Stimulated activated CD4-positive, alpha-beta T cell treated with anti-CD3 and anti-CD28 coated beads, Interleukin-15, amount 100 ng/mL, for 48 hours (primary cell): Measurements from ENCODE around the gene CNTNAP4.

Experiments used
- DNase-seq, 2 donors: peaks; one replicate each; pipeline ENCODE4 v3.0.0-alpha.2; 2020; ENCODE audit warnings: low read depth in 2 of 2

The CNTNAP4 gene

DNA sequence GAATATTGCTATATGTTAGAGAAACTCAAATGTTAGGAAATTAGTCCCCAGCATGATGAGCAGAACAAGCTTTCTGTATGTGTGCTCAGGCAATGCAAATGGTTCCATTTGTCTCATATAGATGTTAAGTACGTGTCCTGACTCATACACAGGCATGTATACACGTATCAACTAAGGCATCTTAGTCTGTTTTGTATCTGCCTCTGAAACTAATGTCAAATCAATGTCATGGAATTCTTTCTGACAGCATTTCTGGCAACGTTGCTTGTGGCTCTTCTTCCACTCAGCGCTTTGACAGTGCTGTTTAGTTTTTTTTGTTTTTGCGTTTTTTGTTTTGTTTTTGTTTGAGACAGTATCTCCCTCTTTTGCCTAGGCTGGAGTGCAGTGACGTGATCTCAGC, 111.9 kb downstream of the CNTNAP4 start:
- DNase-seq = no peak

DNA sequence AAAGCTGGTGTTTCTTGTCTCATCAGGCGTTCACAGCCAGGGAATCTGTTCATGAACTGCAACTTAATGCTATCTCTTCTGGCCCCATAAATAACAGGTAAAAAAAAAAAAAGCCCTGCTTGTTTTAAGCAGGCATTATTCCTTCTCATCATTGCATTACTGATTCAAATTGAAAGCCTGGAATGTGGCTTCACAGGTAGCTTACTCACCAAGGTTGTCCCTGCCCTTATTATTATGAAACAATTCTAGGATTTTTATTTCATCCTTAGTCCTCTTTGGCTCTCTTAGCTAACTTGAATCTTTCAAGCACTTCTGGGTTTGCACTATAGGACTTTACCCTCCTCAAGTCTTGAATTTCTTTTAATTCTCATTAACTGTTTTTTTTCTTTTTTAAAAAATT, 113.3 kb downstream of the CNTNAP4 start:
- no peak for DNase-seq

DNA sequence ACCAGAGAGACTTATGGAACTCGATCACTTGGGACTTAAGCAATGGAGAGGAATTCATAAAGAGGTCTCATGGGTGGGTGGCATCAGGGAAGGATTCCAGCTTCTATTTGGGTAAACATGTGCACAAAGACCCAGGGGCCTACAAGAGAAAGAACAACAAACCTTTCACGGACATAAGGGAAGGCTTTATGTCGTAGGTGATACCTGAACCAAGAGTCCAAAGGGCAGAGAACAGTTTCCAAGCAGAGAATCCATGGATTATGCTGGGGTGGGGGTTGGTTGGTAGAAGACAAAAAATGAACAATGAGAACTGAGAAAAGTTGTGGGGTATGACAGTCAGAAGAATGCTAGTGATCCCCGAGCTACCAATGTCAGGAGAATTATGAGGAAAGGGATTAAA, 119.8 kb downstream of the CNTNAP4 start:
- no peak for DNase-seq

DNA sequence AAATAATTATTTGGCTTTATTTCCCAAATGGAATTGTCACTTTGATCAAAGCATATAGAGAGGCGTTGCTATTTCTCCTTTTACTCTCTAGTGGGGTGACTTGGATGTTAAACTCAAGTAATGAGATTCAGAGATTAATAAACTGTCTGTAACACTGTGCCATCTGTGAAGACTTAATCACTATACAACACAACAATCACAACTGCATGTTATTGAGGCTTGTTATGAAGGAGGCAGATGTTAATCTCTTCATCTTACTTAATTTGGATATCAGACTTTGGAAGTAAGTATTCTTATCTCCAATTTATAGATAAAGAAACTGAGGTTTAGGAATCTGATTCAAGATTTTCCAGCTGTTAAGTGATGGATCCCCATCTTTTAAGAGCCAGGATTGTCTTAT, 132.5 kb downstream of the CNTNAP4 start:
- no peak for DNase-seq

DNA sequence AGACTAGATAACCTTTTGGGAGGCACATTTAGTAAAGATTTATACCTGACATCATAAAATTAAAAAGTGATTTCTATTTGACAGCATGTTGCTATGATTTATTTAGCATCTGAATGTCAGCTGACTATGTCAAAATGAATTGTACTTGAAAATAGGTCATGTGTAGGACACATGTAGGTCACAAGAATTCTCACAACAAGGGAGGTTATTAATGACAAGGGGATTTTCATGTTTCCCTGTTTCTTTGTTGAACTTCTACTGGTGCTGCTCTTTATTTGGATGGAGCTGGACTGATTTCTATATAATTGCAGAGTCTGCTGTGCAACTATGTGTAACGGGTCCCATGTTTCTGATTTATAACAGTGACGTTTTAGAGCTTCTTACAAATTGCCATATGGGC, 144.4 kb downstream of the CNTNAP4 start:
- no peak for DNase-seq

DNA sequence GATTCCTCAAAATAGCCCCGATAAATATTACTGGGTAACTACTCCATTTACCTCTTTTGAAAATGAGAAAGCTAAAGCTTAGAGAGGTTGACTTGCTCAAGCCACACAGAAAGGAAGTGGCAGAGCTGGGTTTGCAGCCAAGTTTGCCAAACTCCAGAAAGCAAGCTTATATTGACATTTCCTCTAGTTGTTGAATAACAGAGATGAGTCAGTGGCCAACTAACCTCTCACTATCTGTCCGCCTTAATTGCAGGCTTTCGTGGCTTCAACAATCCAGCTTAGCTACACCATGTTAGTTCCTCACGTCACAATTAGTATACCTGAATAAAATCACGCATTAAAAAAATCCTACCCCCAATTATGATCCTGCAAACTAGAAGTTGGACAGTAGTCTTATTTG, 151.7 kb downstream of the CNTNAP4 start:
- no peak for DNase-seq

DNA sequence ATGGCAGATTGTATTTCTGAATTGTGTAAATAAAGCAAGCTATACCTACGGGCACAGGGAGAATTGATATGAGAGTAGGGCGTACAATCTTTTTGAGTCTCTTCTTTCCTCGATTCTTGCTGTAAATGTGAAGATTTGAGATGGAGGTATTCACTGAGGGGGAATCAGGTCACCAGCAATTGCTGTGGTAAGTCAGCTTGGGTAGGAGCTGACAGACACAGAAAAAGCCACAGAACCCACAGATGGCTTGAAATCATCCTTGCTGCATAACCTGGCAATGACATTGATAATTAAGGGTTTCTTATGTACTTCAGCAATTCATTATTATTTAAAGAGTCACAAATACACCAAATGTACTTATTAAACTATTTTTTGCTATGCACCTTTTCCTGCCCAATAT, 164.2 kb downstream of the CNTNAP4 start:
- no peak for DNase-seq

DNA sequence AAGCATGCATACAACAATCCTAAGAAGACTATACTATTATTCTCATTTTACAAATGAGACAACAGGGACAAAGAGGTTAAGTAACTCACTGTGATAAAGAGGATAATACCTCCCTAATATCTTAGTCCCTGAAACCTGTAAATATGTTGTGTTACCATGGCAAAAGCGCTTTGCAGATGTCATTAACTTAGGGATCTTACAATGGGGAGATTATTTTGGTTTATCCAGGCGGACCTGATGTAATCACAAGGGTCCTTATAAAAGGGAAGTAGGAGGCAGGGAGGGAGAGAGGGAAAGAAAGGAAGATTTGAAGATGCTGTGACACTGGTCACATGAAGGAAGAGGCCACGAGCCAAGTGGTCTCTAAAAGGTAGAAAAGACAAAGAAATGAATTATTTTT, 164.7 kb downstream of the CNTNAP4 start:
- no peak for DNase-seq

DNA sequence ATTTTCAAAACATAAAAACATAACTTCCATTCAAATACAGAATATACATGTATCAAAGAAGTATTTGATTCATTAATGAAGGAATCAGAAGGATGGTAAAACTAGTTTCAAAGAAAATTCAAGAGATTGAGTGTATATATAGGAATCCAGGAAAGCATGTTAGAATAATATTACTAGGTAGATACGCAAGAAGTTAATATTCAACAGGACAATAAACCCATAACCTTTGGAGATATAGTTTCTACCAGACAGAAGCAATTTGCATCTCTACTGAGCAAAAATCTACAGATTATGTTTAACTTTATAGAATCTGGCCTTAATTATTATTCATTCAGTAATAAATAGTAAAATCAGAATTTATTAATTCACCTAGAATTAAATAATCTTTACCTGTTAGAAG, 166.8 kb downstream of the CNTNAP4 start:
- DNase-seq = no peak

DNA sequence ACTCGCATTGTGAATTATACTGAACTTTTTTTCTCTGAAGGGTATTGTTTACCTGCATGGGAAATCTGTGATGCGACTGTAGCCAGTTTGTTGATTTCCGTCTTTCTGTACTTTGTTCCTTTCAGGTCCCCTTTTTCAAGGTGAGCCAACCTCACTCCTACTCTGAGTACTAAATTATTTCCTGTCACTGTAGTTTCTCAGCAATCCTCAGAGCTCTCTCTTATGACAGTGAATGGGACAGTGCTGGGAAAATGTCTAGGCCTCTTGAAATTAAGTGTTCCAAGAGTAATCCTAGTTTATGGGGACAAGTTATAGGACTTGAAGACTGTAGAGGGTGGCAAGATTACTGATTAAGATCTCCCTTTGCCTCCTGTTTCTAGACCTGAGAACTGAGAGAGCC, 167.6 kb downstream of the CNTNAP4 start:
- no peak for DNase-seq

DNA sequence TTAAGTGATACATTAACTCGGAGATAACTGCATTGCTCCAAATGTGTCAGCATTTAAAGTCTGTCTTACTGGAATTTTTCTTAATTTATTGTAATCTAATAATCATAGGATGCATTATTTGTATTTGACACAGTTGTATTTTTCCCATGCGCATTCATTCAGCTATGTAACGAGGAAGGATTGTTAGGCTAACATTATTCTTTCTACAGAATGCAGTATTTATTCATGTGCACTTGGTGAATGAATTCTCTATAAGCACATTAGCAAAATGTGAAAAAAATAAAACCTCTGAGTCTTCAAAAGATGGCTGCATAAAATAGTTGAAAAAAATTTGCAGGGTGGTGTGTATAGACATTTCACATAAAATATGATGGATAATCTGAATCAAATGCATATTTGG, 168.6 kb downstream of the CNTNAP4 start:
- DNase-seq = no peak

DNA sequence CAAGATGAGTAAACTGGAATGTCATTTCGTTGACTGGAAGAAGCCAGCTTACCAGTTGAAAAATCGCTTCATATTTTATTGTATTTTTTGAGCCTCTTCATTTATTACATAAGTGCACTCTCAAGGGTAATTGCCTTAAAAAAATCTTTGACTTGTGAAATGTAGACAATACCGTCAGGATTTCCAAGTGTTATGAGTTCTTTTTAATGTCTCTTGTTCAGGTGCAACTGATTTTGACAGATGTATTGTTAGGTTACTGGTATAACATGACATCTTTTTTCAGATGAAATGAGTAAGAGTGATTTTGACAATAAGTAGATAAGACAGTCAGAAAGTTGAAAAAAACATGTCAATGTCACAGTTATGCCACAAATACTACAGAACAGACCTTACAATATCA, 169.1 kb downstream of the CNTNAP4 start:
- no peak for DNase-seq

DNA sequence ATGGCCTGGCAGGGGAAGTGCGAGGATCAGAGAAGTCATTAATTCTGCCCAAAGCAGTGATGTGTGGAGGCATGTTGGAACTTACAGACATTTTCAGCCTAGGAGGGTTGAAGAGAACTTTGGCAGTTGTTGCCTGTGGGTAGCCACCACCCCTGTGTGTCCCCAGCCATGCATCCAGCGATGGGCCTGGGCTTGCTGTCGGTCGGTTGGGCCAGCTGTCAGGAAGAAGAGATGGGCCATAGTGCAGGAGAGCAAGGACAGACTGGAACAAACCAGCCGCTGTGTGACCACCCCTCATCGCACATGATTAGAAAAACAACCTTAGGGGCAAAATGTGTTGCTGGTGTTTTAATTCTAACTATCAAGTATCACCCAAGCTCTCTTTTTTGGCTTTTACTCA, 173.7 kb downstream of the CNTNAP4 start:
- no peak for DNase-seq

DNA sequence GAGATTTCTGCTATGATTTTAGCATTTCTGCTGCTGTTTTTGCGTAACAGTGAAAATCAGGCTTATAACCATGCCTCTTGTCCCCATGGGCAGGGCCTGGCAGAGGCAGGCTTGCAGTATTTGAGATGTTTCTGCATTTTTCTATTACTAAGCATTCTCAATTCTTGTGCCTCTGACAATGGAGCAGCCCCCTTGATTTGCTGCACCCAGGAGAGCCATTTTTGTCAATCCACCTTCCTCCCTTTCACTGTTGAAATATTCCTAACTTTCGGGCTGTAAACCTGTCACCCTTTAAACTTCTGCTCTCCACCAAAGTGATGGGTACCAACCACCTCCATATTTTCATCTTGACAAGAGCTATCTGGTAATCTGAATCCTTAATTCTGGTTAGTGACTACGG, 178.1 kb downstream of the CNTNAP4 start:
- DNase-seq = no peak

DNA sequence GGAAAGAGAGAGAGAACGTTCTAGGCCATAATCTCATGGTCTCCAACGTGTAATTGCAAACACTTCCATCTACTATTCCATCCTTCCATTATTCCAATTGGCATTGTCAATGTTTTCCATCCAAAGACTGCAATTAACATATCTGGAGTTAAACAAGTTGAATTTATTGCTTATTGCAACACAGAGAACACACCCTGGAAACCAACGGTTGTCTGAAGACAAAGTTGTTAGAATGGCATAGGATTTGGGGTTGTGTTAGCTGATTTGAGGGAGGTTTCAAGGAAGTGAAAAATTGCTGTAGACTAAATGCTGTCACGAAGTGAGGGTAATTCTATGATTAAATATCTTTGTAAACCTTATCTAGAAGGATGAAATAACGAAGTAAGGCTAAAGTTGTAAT, 178.8 kb downstream of the CNTNAP4 start:
- DNase-seq = no peak

DNA sequence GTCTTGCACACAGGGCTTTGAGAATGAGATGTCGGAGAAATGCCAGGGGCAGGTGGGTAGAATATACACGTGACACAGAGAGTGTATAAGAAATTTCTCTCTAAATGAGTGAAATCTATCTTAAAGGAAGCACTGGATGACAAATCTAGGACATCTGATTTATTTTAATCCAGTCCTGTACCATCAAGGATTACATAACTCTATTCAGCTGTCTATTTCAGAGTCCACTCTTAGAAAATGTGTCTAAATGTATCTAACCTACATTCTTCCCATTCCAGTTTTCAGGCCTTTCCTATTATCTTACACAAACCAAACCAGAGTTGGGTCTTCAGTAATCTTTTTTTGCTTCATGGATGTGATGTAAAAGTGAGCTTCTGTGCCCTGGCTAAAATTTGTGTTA, 181.9 kb downstream of the CNTNAP4 start:
- DNase-seq = no peak

DNA sequence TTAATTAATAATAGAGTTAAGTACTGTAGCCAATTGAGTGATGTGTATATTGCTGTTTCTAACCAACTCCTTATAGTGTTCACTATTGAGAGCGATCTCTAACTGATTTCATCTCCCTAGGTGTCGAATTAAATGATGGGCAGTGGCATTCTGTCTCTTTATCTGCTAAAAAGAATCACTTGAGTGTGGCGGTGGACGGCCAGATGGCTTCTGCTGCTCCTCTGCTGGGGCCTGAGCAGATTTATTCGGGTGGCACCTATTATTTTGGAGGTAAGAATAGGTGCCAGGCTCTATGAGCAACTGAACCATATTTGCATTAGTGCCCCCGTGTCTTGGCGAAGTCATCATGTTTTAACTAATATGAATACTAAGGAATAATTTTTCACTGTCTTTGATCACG, 184.6 kb downstream of the CNTNAP4 start:
- no peak for DNase-seq

DNA sequence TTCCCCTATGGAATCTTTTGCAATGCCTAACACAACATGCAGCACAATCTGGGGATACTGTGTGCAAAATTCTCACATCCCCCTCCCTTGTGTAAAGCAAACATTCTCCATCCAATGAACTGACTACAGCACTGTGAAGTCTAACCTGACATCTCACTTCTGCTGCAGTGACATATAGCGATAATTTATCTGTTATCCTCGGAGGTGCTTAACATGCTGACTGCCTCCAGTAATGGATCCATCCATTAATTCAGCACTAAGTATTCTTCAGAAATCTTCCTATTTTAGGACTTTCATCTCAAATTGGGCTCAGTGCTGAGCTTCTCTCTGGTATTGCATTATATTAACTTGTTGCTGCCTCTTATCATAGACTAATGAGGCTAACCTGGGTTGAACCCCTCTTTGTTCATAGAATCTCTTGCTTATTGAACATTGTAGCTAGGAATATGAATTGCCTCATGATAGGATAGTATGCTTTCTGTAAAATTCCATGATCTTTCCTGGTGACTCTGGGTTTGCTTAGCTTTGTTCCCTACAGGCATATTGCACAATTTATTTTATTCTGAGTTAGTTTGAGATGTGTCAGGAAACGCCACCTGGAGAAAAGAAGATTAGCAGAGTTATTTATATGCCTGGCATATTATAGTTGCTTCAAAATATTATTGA, 187.9 kb downstream of the CNTNAP4 start:
- DNase-seq = no peak

DNA sequence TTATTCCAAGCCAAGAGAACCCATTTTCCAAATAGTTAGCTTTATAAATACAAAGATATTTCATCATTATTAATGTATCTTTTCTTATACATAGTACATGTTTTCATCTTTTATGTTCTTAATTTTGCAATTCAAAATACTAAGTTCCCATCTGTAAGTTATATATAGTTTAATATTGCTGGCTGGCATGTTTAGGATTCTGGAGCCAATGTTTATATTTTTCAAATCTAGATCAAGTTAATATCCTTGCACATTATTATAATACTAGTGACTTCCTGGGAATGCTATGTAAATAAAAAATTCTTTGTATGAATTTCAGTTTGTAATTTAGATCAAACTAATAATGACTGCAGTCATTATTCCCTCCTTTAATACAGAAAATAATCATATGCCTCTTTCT, 189.7 kb downstream of the CNTNAP4 start:
- no peak for DNase-seq

DNA sequence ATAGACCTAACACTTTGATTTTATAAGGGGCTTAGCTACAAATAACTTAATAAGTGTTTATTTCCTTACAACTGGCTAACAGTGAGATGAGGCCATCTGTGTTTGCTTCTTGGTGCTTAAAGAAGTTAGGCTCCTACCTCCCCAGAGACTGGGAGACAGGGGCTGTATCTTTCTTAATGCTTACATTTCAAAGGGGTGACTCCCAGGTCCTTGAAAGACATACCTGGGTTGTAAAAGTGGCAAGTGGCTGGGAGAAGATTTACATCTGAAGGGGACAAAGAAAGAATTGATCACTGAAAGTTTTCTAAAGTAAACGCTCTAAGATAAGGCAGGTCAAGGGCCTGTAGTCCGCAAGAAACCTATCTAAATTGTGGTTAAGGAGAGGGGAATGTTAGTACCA, 196.8 kb downstream of the CNTNAP4 start:
- no peak for DNase-seq

DNA sequence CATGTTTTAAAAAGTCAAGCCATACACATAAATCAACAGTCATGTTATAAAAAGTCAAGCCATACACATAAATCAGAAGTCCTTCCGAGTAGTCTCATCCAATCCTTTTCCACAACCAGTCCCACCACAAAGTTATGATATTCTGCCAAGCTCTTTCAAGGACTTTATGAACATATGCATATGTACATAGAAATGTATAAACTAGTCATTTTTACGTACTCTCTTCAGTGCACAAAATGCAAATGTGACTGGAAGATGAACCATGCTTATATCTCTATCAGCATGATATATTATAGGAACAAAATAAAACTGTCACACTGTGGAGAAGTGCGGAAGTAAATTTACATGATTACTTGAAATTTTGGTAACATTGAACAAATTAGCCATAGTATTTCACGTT, 200.9 kb downstream of the CNTNAP4 start:
- DNase-seq = no peak

DNA sequence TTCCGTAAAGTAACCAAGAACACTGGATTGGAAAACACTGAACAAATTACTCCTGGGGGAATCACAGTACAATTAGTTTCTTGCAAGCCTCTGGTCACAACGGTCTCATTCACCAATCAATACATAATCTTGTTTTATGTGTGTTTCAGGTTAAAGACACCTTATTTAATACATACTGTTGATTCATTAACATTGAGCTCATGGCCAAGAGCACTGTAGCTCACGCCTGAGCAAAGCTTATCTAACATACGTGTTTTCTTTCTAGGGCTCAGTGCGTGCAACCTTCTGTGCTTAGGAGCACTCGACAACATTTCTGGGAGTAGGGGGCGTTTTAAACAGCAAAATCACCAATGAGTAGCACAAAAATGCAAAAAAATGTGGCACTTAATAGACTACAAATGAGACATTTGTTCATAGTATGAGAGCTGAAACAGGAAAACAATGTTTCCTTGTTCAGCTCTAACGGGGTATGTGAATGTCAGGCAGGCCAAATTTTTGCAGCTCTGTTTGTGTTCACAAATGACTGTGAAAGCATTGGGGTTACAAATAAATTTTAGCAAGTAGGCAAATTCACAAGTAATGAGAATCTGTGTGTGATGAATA, 206.2 kb downstream of the CNTNAP4 start:
- no peak for DNase-seq

DNA sequence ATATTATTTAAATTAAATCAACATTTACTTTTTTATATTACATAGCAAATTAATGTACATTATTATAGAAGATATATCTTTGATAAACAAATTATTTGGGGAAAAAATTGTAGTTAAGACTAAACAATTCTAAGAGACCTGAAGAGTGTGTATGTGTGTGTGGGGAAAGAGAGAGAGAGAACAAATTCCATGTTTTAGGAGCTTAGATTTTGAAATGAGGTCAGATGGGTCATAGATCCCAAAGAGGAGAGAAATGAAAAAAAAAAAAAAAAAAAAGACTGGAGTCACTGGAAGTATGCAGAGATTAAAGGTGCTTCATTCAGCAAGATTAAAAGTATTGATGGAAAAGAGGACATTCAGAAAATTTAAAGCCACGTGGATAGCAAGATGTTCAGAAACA, 206.8 kb downstream of the CNTNAP4 start:
- no peak for DNase-seq

DNA sequence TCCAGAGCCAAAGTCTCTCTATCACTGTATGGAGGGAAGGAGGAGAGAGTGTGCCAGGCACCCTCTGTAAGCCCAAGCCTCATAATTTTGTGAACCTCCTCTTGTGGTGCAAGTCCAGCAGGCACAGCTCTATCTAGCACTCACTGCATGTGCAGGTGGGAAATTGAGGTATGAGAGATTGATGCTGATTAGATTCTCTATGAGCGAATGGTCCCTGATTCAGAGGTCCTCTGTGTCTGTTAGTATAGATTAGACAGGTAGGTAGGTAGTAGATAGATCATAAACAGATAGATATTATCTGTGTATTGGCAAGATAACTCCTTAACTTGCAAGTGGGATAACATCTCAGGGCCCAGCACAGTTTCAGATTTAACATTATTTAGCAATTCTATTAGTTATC, 209.5 kb downstream of the CNTNAP4 start:
- DNase-seq = no peak
